HepG2 (cell line): ENCODE results near the gene GGA3. TPM values are rescaled to one million over a fixed set of nuclear protein-coding genes. Genes with fewer than 3 reads are reported as not detected.

Experiments used
- ASH2L ChIP-seq: fragments of 300-600, 200-600 bp; sonication (generic); IDR thresholded peaks from 2 replicates; pipeline ENCODE4 v1.7.0; 2017; ENCODE audit warnings: low read depth, mild to moderate bottlenecking, moderate library complexity, mixed read lengths, low read length; ENCODE audit not compliant: insufficient read length
- BATF2 ChIP-seq: sonication (generic); formaldehyde crosslinking; IDR thresholded peaks from 2 replicates; pipeline ENCODE4 v1.8.0; 2022; ENCODE audit warnings: mild to moderate bottlenecking, missing genetic modification reagents, moderate library complexity
- DR1 ChIP-seq: sonication (generic); formaldehyde crosslinking; IDR thresholded peaks from 2 replicates; pipeline ENCODE4 v1.8.0; 2021; ENCODE audit warnings: mild to moderate bottlenecking, missing genetic modification reagents, inconsistent platforms
- ESRRA ChIP-seq: sonication (generic); formaldehyde crosslinking; IDR thresholded peaks from 2 replicates; pipeline ENCODE4 v1.5.1; 2020; ENCODE audit warnings: mild to moderate bottlenecking, low read depth, missing genetic modification reagents
- MEIS1 ChIP-seq: sonication (generic); formaldehyde crosslinking; IDR thresholded peaks from 2 replicates; pipeline ENCODE4 v1.9.0; 2021; ENCODE audit warnings: mild to moderate bottlenecking, missing genetic modification reagents, moderate library complexity, borderline replicate concordance
- NFKBIZ ChIP-seq: IDR thresholded peaks from 2 replicates; pipeline ENCODE4 v1.6.1; 2018; ENCODE audit warnings: missing genetic modification reagents, missing compliant biosample characterization
- RORA ChIP-seq: sonication (generic); formaldehyde crosslinking; IDR thresholded peaks from 2 replicates; pipeline ENCODE4 v1.5.0; 2020; ENCODE audit warnings: mild to moderate bottlenecking, missing genetic modification reagents, moderate library complexity
- SNAPC2 ChIP-seq: sonication (generic); formaldehyde crosslinking; IDR thresholded peaks from 2 replicates; pipeline ENCODE4 v1.8.1; 2022; ENCODE audit warnings: mild to moderate bottlenecking, missing genetic modification reagents
- TFAP4 ChIP-seq: sonication (generic); IDR thresholded peaks from 2 replicates; pipeline ENCODE4 v1.6.1; 2016; ENCODE audit warnings: low read depth, borderline replicate concordance
- THAP9 ChIP-seq: sonication (generic); formaldehyde crosslinking; IDR thresholded peaks from 2 replicates; pipeline ENCODE4; 2020; ENCODE audit warnings: missing genetic modification reagents, mild to moderate bottlenecking, borderline replicate concordance
- ZHX1 ChIP-seq: sonication (generic); formaldehyde crosslinking; IDR thresholded peaks from 2 replicates; pipeline ENCODE4 v1.8.1; 2022; ENCODE audit warnings: low read depth, mild to moderate bottlenecking, missing genetic modification reagents
- ZNF281 ChIP-seq: sonication (generic); formaldehyde crosslinking; IDR thresholded peaks from 2 replicates; pipeline ENCODE4 v1.4.0; 2020; ENCODE audit warnings: missing genetic modification reagents, borderline replicate concordance
- ZNF33A ChIP-seq: sonication (generic); formaldehyde crosslinking; IDR thresholded peaks from 2 replicates; pipeline ENCODE4 v1.5.1; 2020; ENCODE audit warnings: missing genetic modification reagents, mild to moderate bottlenecking, moderate library complexity, borderline replicate concordance
- ZNF501 ChIP-seq: sonication (generic); formaldehyde crosslinking; IDR thresholded peaks from 2 replicates; pipeline ENCODE4 v1.5.1; 2020; ENCODE audit warnings: mild to moderate bottlenecking, moderate library complexity, missing genetic modification reagents
- ZNF513 ChIP-seq: sonication (generic); formaldehyde crosslinking; conservative IDR thresholded peaks from 2 replicates; pipeline ENCODE4 v1.5.0; 2020; ENCODE audit warnings: missing genetic modification reagents
- polyA plus RNA-seq, 8 experiments: library from polyadenylated mRNA; depleted of rRNA in 3 of 8; stranded (reverse) in 7 of 8; unstranded in 1 of 8; fragments of >200 nt; fragmentation: Illumina TruSeq in 4 of 8; extraction: Trizol in 4 of 8; gene quantifications; 2 replicates each; pipeline versions ENCODE4 v1.2.1 to v1.2.3, GENCODE V29; 2011 to 2016; ENCODE audit warnings: low read depth in 4 of 8, missing spikeins in 1 of 8, mixed read lengths in 1 of 8; ENCODE audit not compliant: insufficient read depth in 1 of 8
- total RNA-seq, 5 experiments: library from RNA; depleted of rRNA; stranded (reverse); fragments of >200 nt; fragmentation: Illumina TruSeq; extraction: Trizol; gene quantifications; 2 replicates each; pipeline ENCODE4 v1.2.3, GENCODE V29; 2016; ENCODE audit warnings: low read depth in 1 of 5

The GGA3 gene
- total and polyA plus RNA-seq, 2 of the 13 experiments (the other 11 are each of a cell fraction or from before 2014, with no cell fraction given): 28.4 to 43.7 TPM

GRCh38 chr17:75308732-75309629, 47.6 kb upstream of the GGA3 start (continued):
- TF ChIP-seq THAP9 (CRISPR knock-in tag): no peak; the same call in 1 of the 2 replicates
- no peak for TF ChIP-seq DR1 (CRISPR knock-in tag)
- TF ChIP-seq BATF2 (CRISPR knock-in tag): no peak
- peak; percentile 59; the same call in 1 of the 2 replicates for TF ChIP-seq NFKBIZ
- TF ChIP-seq ESRRA (CRISPR knock-in tag): peak; percentile 86
- TF ChIP-seq RORA (CRISPR knock-in tag): no peak
- TF ChIP-seq ZNF33A: no peak
- peak; percentile 88 for TF ChIP-seq ZHX1
- peak; percentile 94 for TF ChIP-seq ASH2L
- no peak for TF ChIP-seq ZNF513 (CRISPR knock-in tag)
- peak; percentile 91; the same call in 1 of the 2 replicates for TF ChIP-seq MEIS1 (CRISPR knock-in tag)
- TF ChIP-seq TFAP4: peak; percentile 38; the same call in 1 of the 2 replicates
- TF ChIP-seq ZNF281 (CRISPR knock-in tag): peak; percentile 79
- TF ChIP-seq SNAPC2 (CRISPR knock-in tag): no peak
- TF ChIP-seq ZNF501 (CRISPR knock-in tag): peak; percentile 61; the same call in 1 of the 2 replicates
